GM21526 (cell line): ENCODE measurements around the gene SF3B3.
"Not testable (repeated sequence)": the region's sequence is repeated elsewhere in the genome, so short reads cannot be mapped to it uniquely, and the experiment has no call there.

ENCODE experiments used
- ATAC-seq: cut with Tn5 transposase; IDR thresholded peaks from one replicate; pipeline ENCODE4 v1.9.1; 2021; ENCODE audit warnings: moderate library complexity; ENCODE audit not compliant: unreplicated experiment, low FRiP score

The SF3B3 gene

DNA sequence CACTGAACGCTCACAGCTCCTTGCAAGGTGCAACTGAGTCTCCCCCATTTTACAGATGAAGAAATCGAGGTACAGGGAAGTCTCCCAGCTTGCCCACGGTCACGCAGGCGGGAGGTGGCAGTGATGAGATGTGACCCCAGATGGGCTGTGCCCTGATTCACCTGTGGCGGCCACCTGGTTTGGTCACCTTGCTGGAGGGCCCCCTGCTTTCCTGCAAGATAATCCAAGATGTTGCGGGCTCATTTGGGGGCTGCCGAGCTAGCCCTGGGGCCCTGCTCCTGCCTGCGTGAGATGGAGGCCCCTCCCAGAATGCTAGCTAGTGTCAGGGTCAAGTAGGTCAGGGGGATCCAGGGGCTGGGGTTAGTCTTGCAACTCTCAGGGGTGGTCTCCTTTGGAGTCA lies 63.1 kb downstream of the SF3B3 start:
- ATAC-seq = no peak

DNA sequence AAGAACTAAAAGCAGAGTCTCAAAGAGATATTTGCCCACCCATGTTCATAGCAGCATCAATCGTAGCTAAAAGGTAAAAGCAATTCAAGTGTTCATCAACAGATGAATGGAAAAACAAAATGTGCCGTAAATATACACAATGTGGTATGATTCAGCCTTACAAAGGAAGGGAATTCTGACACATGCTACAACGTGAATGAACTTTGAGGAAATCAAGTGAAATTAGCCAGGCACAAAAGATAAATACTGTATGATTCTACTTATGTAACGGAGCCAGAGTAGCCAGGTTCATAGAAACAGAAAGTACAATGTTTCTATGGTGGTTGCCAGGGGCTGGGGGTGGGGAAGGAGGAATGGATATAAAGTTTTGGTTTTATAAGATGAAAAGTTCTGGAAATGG lies 64.9 kb downstream of the SF3B3 start:
- ATAC-seq = no peak

DNA sequence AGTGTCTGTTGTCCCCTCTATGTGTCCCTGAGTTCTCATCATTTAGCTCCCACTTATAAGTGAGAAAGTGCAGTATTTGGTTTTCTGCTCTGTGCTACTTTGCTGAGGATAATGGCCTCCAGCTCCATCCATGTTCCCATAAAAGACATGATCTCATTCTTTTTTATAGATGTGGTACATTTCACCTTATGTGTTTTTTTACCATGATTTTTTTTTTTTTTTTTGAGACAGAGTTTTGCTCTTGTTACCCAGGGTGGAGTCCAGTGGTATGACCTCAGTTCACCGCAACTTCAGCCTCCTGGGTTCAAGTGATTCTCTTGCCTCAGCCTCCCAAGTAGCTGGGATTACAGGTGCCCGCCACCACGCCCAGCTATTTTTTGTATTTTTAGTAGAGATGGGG lies 65.8 kb downstream of the SF3B3 start:
- not testable (repeated sequence) for ATAC-seq

DNA sequence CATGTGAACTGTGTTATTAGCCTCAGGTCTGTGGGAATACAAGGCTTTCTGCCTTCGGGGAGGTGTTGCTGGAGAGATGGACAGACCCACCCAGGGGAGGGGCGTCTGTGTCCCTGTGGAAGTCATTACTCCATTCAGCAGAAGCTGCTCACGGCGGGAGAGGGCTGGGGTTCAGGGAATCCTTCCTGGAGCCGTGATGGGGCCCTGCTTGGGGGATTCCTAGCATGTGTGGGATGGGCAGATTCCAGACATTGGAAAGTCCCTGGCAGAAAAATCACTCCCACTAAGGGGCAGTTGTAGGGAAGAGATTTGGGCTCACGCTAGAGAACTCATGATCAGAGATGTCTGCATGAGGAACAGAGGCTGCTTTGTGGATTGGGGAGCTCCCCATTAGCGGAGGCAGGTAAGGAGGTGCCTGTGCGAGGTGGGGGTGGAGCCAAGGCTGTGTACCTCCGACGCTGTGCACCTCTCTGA lies 66.4 kb downstream of the SF3B3 start:
- no peak for ATAC-seq

DNA sequence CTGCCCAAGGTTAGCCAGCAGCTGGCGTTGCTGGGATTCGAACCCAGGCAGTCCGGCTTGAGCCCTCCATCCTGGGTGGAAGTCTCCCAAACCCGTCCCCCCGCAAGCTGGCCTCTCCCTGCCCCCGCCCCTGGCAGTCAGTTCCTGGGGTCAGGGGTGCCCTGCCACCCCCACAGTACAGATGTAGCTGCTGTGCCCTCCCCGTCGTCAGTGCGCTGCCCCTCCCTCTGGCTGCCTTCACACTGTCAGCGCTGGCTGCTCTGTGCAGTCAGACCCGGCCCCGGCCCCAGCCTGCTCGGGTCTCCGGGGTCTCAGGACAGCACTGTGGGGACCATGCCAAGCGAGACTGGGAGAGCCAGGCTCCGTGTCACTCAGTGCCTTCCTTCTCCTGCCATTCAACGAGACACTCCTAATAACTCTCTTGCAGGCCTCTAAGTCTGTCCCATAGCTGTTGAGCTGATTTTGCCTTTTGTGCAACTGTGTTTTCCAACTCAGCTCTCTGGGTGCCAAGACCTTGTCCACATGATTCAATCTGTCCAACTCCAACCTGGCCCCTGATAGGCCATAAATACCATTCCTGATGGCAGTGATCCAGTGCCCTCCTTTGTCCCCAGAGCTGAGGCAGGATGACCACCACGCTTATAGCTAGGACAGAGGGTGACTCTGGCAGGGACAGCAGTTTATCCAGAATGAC lies 67.3 kb downstream of the SF3B3 start:
- ATAC-seq = no peak

DNA sequence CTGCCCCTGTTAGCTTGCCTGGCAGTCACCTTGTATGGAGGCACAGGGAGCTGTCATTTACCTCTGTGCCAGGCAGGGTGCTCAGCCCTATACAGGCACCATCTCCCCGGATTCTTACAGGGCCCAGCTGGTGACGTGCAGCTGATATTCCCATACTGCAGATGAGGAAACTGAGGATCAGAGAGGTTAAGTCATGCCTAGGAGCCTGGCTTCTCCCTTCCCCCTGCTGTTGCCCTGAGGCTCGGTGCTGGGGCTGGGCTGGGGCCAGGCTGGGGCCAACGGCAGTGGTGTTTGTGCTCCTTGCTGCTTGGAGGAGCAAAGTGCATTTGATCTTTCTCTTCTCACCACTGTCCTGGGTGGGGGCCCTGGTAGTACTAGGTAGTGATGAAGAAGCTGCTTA lies 68.0 kb downstream of the SF3B3 start:
- no peak for ATAC-seq

DNA sequence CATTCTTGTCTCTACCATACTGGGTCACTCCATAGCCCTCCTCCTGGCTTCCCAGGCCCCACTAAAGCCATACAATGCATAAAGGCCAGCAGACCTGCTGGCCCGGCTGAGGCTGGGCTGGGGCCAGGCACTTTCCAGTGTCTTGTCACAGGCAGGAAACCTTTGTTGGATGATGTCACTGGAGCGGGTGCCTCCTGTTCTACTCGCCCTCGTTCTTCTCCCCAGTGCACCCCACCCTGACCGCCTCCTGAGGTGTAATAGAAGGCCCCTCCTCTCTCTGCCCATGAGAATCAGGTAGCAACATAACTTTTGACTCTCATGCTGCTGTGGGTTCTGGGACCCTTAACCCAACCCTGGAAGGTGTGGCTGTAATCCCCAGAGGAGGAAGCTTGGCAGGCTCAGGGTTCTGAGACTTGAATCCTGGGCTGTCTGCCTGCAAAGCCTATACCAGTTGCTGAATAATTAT lies 68.5 kb downstream of the SF3B3 start:
- ATAC-seq = no peak

DNA sequence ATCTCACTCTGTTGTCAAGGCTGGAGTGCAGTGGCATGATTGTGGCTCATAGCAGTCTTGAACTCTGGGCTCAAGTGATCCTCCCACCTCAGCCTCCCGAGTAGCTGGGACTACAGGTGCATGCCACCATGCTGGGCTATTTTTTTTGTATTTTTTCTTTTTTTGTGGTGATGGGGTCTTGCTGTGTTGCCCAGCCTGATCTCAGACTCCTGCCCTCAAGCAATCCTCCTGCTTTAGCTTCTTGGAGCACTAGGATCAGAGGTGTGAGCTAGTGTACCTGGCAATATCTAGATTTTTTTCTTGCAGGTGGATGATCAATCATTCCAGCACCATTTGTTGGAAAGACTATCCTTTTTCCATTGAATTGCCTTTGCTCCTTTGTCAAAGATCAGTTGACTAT lies 69.9 kb downstream of the SF3B3 start:
- ATAC-seq = no peak

DNA sequence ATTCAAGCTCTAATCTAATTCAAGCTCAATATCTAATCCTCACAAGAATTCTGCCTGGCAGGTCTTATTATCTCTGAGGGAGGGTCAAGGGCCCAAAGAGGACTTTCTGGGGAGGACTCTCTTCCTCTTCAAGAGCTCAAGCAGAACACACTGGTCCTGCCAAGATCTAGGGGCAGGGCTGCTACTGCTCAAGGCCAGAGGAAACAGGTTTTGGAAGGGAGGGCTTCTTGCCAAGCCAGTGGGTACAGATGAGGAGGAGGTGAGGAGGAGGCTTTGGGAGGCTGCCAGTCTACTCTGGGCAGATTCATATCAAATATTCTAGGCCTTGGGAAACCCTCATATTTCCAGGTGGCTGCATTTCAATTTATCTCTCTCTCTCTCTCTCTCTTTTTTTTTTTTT lies 71.0 kb downstream of the SF3B3 start:
- ATAC-seq = no peak

DNA sequence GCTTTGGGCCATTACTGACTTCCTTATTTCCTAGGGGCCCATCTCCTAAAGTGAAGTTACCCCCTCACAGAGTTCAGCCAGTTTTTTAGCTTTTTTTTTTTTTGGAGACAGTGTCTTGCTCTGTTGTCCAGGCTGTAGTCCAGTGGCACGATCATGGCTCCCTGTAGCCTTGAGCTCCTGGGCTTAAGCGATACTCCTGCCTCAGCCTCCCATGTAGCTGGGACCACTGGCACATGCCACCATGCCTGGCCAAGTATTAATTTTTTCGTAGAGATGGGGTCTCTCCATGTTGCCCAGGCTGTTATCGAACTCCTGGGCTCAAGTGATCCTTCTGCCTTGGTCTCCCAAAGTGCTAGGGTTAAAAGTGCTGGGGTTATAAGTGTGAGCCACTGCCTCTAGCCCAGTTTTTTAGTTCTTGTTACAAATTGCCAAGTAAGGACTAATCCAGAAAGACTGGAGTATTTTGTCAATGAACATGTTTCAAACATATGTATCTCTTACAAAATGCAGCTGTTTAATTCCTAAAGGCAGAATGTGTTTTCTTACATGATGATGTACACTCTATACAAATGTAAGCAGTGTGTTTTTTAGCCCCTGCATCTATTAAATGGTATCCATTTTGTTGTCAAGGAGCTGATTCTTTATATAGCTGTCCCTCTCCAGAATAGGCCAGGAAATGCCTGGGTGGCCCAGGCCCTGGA lies 73.7 kb downstream of the SF3B3 start:
- ATAC-seq = no peak

DNA sequence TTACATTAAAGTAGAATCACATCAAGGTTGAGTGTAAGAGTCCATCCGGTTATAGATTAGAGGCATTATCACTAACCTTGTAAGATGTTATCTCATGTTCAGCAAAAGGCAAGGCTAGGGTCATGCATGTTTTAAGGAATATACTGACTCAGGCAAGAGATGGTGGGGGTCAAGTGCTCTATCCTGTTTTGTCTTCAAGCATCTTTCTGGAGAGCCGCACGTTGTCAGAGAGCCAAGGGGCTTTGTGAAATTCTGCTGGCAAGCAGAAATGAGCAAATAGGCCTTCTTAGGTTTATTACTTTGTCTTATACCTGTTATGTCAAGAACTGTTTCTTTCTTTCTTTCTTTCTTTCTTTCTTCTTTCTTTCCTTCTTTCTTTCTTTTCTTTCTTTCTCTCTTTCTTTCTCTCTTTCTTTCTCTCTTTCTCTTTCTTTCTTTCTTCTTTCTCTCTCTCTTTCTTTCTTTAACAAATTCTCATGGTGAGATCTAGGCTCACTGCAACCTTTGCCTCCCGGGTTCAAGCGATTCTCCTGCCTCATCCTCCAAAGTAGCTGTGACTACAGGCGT lies 75.4 kb downstream of the SF3B3 start:
- no peak for ATAC-seq

DNA sequence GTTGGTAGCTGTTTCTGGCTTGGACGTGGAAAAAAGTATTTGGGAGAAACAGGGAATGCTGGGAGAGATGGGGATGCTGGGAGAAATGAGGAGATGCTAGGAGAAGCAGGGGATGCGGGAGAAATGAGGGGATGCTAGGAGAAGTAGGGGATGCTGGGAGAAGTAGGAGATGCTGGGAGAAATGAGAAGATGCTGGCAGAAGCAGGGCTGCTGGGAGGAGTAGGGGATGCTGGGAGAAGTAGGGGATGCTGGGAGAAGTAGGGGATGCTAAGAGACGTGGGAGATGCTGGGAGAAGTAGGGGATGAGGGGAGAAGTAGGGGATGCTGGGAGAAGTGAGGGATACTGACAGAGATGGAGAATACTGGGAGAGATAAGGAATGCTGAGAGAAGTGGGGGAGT lies 77.1 kb downstream of the SF3B3 start:
- ATAC-seq = no peak

DNA sequence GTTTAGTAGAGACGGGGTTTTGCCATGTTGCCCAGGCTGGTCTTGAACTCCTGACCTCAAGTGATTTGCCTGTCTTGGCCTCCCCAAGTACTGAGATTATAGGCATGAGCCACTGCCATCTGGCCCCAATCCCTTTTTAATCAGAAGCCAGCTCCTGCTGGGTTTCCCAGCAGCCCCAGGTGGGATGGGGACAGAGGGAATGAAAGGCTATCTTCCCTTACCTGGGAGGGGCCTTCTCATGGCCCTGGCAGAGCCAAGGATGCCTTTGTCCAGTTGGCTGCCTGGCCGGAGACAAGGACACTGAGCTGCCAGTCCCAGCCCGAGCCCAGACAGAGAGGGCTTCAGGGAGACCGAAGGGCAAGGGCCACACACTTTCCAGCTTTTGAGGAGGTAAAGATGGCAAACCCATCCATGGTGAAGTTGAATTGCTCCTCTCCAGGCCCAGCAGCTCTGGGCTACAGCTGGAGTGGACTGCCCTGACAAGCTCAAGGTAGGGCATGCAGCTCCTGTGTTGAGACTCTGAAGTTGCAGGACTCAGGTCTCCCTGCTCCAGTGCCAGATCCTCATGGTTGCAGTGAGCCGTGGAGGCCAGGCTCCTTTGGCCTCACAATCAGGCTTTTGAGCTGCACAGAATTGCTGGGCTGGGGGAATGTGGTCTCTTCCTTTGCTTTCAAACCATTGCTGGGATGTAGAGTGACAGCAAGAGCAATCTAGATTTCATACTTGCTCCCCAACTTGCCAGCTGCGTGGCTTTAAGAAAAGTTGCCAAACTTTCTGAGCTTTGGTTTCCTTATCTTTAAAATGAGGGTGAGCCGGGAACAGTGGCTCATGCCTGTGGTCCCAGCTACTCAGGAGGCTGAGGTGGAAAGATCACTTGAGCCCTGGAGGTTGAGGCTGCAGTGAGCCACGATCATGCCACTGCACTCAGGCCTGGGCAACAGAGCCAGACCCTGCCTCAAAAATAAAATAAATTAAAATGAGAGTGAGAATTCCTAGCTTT lies 78.3 kb downstream of the SF3B3 start:
- ATAC-seq = no peak

DNA sequence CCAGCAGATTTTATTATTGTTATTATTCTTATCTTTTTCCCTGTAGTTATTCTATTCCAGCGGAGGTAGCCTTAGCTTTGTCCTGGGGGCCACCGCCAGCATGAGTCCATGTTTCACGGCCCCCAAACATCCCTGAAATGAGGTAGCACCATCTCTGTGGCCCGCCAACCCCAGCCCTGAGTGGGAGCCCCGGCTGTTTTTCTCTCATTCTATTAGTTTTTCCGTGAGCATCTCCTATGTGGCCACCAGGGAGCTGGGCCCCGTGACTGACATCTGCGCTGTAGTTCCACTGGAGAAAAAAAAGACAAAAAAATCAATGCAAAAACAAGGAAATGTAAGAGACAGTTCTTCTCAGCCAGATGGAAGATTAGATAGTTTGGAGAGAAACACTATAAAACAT lies 79.2 kb downstream of the SF3B3 start:
- ATAC-seq = no peak

DNA sequence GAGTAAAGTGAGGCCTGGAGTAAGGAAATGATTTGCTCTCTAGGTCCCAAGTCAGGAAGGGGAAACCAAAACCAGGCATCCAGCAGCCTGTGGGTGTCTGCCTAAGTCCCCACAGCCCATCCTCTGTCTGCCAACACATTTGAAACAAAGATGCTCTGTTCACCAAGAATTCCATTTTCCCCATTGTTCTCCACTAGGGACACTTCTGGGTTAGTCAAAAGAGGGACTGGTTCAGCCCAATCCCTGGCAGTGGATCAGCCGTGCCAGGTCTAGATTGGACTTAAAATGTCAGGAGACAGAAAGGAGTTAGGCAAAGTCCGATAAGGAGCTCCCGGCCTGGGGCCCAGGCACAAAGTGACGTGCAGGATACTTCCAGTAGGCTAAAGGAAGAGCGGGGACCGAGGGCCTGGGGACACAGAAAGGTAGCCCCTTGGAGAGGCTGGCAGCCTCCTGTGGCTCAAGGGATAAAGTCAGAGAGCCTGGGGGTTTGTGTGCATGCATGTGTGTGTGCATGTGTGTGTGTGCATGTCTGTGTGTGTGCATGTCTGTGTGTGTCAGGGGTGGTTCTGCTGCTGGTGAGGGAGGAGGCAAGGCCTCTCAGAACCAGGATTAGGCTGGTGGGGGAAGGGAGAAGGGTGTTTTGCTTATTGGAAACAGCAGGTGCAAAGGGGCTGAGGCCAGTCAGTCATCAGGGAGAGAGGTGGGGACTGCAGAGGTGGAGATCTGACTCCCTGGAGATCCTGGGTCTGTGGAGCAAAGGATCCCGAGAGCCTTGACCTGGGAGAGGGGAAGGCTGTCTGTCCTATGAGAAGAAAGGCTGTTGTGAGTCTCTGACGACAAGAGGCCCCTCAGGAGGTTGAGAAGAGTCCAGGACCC lies 81.0 kb downstream of the SF3B3 start:
- no peak for ATAC-seq

DNA sequence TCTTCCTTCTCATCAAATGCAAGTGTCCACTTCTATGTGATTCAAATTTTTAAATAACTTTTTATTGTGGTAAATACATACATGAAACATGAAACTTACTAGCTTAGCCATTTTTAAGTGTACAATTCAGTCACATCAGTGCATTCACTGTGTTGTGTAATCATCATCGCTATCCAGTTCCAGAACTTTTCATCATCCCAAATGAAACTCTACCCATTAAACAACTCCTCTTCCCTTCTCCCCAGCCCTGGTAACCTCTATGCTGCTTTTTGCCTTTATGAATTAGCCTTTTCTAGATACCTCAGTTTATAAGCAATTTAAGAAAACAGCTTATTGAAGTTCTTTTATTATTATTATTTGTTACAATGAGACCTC lies 81.7 kb downstream of the SF3B3 start:
- no peak for ATAC-seq

DNA sequence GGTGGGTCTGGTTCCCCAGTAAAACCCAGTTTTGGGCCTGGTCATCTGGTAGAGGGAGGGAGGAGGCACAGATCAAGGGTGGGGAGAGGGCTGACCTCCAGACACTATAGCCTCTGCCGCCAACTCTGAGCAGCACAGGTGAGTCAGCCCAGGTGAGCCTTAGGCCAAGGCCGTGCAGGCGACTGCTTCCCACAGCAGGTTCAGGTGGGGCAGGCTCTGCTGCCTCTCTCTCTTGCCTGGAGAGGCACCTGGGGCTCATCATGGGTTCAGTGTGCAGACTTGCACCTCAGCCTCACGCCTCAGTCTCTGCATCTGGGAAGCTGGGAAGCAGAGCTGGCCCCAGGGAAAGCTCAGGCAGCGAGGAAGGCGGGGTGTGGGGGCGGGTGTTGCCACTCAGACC lies 84.9 kb downstream of the SF3B3 start:
- ATAC-seq = no peak

DNA sequence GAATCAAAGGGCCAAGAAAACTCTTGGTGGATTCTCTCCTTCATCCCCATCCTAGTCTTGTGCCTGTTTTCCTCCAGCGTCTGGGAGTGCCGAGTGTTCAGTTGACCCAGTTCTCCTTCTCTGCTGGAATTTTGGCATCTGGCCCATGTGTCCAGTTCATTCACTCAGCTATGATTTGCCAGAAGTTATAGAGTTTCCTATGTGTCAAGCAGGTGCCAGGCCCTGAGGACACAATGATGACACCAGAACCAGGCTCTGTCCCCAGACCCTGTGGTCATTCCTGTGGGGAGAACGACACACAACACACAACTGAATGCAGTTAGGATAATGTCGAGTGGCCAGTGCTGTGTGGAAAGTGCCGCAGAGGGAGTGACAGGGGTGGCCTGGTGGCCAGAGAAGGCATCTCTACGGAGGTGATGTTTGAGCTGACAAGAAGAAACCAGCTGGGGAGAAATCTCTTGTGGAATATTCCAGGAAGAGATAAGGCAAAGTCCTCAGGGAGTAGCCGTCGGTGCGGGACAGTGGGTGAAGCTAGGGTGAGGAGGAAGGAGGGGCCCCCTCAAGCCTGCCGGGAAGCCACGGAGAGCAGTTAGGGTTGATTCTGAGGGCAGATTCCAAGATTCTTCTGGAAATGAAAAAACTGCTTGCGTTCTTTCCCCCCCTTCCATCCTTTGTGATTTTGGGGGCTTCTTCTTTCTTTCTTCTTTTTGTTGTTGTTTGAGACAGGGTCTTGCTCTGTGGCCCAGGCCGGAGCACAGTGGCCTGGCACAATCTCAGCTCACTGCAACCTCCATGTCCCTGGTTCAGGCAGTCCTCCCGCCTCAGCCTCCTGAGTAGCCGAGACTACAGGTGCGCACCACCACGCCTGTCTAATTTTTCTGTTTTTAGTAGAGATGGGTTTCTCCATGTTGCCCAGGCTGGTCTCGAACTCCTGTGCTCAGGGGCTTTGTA lies 86.9 kb downstream of the SF3B3 start:
- ATAC-seq = no peak

DNA sequence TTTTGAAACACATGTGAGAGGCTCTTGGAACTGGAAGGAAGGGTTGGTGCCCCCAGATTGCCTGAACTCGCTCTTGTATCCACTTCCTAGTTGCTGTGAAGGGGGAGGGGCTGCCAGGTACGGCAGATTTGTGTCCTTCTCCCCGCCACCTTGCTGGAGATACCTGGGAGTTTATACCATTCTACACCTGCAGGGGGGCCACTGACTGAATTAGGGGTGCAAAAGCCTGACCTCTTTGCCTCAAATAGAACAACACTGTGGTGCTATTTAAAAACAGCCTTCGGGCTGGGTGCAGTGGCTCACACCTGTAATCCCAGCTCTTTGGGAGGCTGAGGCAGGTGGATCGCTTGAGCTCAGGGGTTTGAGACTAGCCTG lies 87.6 kb downstream of the SF3B3 start:
- no peak for ATAC-seq
